NCI-H1417 treated with DMSO at 0.1 percent for 48 hours (cell line): ENCODE measurements around the gene ARF3.

Experiments used
- DNase-seq: peaks from one replicate; lab custom pipeline; 2025; lab: John Stamatoyannopoulos, UW

Gene ARF3

DNA sequence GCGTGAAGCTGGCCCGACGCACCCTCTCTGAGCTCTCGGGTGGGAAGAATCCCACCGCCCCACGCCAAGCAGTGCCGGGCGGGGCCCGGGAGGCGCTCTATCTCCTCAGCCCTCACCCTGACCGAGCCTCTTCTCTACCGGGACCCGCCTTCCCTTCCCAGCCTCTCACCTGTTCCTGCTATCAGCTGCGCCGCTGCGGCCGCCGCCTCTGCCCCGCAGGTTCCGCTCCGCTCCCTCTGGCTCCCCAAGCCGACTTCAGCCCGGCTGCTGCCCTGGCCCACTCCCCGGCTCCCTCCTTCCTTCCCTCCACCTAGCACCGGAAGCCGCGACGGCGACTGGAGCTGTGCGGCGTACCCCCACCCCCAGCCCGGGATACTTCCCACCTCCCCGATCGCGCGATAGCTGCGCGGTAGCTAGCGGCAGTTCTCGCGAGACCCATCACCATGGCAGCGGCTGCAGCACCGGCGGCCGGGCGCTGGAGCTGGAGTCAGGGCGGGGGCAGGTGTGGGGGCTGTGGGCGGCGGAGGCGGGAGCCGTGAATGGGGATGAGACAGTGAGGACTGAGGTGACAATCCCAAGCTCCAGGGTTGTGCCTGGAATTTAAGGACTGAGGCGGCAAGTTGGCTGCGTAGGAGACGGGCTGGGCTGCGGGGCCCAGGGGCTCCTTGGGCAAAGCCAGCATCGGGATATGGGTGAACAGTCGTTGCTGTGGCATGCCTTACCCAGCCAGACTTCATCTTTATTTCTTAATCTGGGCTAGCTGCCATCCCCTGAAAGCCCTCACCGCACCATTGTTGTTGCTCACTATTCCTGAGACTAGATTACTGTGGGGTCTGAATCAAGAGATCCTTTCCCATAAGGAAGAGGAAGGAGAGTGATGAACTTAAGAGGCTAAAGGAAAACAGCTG lies at the start of gene ARF3:
Gene ARF3 (minus strand): TSS at position 347 of the 908 bp plus-strand sequence. CDS start 16,392 bp downstream, outside the sequence.
- peak; percentile 80 for DNase-seq

GRCh38 chr12:49000346-49000745 lies 43.1 kb upstream of the ARF3 start:
- DNase-seq, result no peak

DNA sequence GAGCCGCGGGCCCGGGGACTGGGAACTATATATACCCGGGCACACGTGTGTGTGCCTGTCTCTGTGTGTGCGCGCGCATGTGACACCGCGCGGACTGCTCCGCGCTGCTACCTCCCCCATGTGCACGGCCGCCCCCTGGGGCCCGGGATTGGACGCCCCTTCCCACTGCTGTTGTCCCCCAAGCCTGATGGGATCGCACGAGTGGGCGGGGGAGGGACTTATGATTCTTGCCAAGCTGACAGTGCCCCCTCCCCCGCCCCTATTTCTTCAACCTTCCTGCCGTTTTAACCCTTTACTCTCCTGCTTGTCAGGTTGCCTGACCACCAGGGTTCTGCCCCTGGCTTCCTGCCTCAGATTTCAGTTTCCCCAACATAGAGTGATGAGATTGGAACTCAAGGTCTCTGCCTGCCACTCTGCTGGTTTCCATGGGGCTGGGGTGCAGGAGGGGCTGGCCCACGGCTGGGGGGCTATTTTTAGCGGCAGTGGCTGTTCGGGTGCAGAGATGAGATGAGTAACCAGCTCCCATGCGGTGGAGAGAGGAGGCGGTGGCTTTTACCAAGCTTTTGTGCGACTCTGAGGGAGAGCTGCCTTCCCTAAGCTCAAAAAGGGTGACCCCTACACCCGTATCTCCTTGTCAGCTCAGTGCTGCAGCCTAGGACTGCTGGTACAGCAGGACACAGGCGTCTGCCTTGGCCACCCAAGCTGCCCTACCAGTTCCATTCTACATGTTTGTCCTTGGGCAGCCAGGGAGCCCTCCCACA lies 42.3 kb upstream of the ARF3 start, which contains the start of gene DDN:
Gene DDN (minus strand): TSS at position 5 of the 761 bp plus-strand sequence. CDS start 88 bp downstream, outside the sequence.
- DNase-seq, result no peak

- DNase-seq, result no peak
Measured at GRCh38 chr12:48998497-48999353, 41.4 kb upstream of the ARF3 start.

DNA sequence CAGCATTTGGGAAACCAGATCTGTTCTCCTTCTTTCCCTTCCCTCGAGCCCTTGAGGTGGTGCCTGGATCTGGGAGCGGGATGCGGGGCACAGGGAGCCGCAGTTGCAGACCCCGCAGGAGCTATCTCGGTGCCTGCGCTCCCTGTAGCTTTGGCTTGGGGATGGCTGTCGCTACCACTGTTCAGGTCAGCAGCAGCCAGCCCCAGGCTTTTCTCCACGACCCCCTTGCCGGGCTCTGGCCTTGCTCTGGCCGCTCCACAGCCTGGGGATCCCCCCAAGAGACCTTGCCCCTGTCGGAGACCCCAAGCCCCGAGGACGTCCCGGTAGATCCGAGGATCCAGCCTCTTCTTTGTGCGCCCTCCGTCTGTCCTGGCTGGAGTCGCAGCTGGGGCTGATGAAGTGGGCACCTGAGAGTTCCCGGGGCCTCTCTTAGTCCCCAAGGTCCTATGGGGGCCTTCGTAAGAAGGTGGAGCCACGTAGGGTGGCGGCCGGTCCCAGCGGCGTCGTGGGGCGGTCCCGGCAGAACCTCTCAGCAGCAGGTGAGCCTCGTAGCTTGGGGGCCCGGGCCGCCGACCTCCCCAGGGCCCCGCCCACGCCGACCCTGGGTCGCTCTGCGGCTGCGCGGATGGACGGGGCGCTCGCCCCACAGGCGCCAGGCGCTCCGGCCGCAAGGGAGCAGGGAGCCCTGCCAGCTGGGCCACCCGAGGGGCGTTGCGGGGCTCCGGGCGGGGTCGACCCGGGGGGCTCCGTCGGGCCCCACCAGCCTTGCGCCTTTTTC lies 40.6 kb upstream of the ARF3 start:
- no peak for DNase-seq

DNA sequence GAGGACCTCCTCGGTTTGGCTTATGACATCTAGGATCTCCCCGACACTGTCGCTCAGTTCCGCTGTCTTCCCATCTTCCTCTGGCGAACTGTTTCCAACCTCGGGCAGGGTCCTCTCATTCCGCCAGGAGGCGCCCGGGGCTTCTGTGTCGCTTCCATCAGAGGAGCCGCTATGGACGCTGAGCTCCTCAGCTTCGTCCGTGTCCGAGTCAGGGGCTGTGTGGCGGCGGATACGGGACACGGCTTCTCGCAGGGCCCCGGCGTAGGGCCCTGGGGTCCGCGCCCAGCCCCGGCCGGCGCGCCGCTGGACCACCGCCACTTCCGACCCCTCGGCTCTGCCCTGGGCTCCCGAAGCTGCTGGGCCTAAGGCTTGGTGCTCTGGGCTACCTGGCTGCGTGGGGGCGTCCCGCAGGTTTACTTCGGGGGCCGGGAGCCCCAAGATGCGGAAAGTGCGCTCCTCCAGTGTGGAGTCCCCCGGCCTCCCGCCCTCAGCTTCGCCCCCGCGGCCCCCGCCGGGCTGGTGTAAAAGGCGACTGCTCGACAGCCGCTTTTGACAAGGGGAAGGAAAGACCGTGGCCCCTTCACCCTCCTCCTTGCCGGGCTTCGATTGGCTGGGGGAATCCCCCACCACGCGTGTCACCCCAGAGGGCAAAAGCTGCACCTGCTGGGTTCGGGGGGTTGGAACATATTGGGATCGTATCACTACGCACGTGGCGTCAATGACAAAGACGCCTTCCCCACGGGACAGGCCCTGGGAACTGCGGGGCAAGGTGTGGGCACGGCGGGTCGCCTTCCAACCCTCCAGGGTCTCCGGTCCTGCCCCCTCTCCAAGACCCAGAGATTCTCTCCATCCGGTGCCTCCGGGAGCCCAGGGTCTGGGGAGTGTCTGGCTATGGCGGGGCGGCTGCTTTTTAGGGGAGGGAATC lies 39.8 kb upstream of the ARF3 start:
- DNase-seq, result no peak

- DNase-seq, result peak; percentile 35
Measured at GRCh38 chr12:48995086-48995879, 38.0 kb upstream of the ARF3 start.

GRCh38 chr12:48994224-48995085 lies 37.2 kb upstream of the ARF3 start:
- no peak for DNase-seq

DNA sequence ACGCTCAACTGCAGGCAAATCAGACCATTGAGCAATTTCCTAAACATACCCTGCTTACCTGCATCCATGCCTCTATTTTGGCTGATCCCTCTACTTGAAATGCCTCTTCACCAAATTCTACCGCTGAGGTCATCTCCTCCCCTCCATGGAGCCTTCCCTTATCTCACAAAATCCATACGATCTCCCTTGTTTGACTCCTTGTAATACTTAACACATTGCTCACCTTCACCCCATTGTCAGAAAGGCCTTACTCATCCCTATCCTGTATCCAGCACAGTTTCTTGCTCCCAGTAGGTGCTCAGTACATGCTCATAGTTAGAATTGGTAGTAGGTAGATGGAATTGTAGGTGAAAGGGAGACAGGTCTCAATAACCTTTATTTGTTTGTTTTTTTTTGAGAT lies 36.5 kb upstream of the ARF3 start:
- no peak for DNase-seq

- no peak for DNase-seq
Measured at GRCh38 chr12:48991247-48992050, 34.2 kb upstream of the ARF3 start.

DNA sequence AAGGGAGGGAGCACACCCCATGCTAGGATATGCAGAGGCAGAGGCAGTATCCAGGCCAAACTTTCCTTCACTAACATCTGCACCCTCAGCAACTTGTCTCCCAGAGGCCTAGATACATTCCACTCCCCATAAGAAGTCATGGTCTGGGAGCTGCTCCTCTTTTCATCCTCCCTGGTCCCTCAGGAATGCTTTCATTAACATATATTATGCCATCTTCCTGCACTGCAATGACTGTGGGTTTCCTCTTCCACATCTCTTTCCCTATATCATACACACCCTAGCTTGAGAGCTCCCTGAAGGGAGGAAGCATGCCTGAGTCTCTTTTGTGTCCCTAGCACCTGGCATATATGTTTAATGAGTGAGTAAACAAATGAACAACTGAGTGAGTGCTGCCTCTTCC lies 33.3 kb upstream of the ARF3 start:
- no peak for DNase-seq

GRCh38 chr12:48988030-48988649 lies 30.9 kb upstream of the ARF3 start:
- no peak for DNase-seq

DNA sequence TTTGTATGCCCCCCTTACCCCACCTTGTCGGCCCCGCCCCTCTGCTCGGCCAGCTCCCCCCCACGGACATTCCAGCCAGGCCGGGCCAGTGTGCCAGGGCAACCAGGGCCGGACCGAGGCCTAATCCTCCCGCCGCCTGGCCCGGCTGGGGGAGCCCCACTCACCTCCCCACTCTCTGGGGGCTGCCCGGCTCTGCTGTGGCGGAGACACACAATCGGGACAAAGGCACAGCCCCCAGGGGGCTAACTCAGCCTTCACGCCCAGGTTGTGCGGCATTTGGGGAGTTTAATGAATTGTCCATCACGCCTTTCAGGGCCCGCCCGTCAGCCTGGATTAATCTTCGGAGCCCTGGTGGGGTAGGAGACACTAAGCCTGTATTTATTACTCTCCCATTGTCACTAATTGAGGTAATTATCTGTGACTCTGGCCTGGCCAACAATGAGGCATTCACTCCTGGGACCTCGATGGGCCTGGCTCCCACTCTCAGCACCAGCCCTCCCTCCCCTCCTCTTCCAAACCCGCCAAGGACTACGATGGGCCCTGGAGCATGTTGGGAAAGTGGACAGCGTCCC lies 29.5 kb upstream of the ARF3 start:
- no peak for DNase-seq

GRCh38 chr12:48985901-48986300 lies 28.6 kb upstream of the ARF3 start:
- no peak for DNase-seq

GRCh38 chr12:48985475-48985897 lies 28.2 kb upstream of the ARF3 start:
- no peak for DNase-seq

- no peak for DNase-seq
Measured at GRCh38 chr12:48982397-48983080, 25.3 kb upstream of the ARF3 start.
